Activated naive CD4-positive, alpha-beta T cell treated with anti-CD3 and anti-CD28 coated beads, Interleukin-2, amount 10 ng/mL, durations not matched to agents 7 days and 5 days (primary cell): ENCODE measurements around the gene TBC1D2B.

Experiments used
- CTCF ChIA-PET: fragments of 350-600 bp; sonication (Branson Sonifier 250); formaldehyde crosslinking; loops from one replicate; lab custom pipeline; 2021; ENCODE audit warnings: antibody characterized with exemption; lab: Charles Lee
- DNase-seq: peaks from one replicate; pipeline ENCODE4 v3.0.0-alpha.2; 2020
- H3K27ac Mint-ChIP-seq: one replicate; pipeline ENCODE4 v1.8.0; 2021; ENCODE audit warnings: mild to moderate bottlenecking, moderate library complexity, mixed read lengths
- H3K27me3 Mint-ChIP-seq: one replicate; pipeline ENCODE4 v1.8.0; 2021; ENCODE audit warnings: mild to moderate bottlenecking, mixed read lengths
- H3K36me3 Mint-ChIP-seq: one replicate; pipeline ENCODE4 v1.8.0; 2021; ENCODE audit warnings: mixed read lengths
- H3K4me1 Mint-ChIP-seq: one replicate; pipeline ENCODE4 v1.8.0; 2021; ENCODE audit warnings: mixed read lengths
- H3K4me3 Mint-ChIP-seq: one replicate; pipeline ENCODE4 v1.8.0; 2021; ENCODE audit warnings: mild to moderate bottlenecking, moderate library complexity, mixed read lengths
- H3K9me3 Mint-ChIP-seq: one replicate; pipeline ENCODE4 v1.8.0; 2021; ENCODE audit warnings: mixed read lengths

TBC1D2B gene

GRCh38 chr15:78018445-78018844 is 59.1 kb downstream of the TBC1D2B start:
- CTCF ChIA-PET = interaction anchor here (0.9 to 2.3 kb wide), 6 partner anchors 15 to 177 kb away, joined by 3 to 13 read pairs (median 4); no protein-coding TSS in a partner anchor
- H3K27me3 Mint-ChIP-seq = no peaks in the 10 kb centered on the region
- peaks cover 65% of the 10 kb centered on the region for H3K36me3 Mint-ChIP-seq
- no peak overlapping the region for H3K27ac Mint-ChIP-seq
- DNase-seq = no peak
- peaks cover 25% of the 10 kb centered on the region for H3K4me1 Mint-ChIP-seq
- H3K4me3 Mint-ChIP-seq = no peak overlapping the region
- H3K9me3 Mint-ChIP-seq = no peaks in the 10 kb centered on the region

GRCh38 chr15:78016860-78017259 is 60.7 kb downstream of the TBC1D2B start:
- Mint-ChIP-seq H3K4me1 (peaks cover 23% of the 10 kb centered on the region), H3K27me3 (no peaks in the 10 kb centered on the region), H3K36me3 (peaks cover 72% of the 10 kb centered on the region), H3K9me3 (no peaks in the 10 kb centered on the region), H3K27ac (no peak overlapping the region), H3K4me3 (no peak overlapping the region)
- DNase-seq = no peak
- CTCF ChIA-PET = interaction anchor here (1.0 to 1.5 kb wide), 2 partner anchors 53 to 92 kb away, joined by 3 read pairs; no protein-coding TSS in a partner anchor

- Mint-ChIP-seq H3K4me1 (peaks cover under 1% of the 10 kb centered on the region), H3K27ac (no peak overlapping the region), H3K27me3 (no peaks in the 10 kb centered on the region), H3K9me3 (no peaks in the 10 kb centered on the region), H3K4me3 (no peak overlapping the region), H3K36me3 (peaks cover 67% of the 10 kb centered on the region)
- CTCF ChIA-PET = interaction anchor here (4.3 kb wide), 1 partner anchor 96 kb away, joined by 16 read pairs; no protein-coding TSS in a partner anchor
- DNase-seq = no peak
Measured at GRCh38 chr15:78012643-78013077, 64.9 kb downstream of the TBC1D2B start.

- peaks cover 65% of the 10 kb centered on the region for H3K36me3 Mint-ChIP-seq
Measured at GRCh38 chr15:78010067-78010466, 67.4 kb downstream of the TBC1D2B start.

GRCh38 chr15:78007964-78008886 is 69.3 kb downstream of the TBC1D2B start:
- no peak for DNase-seq
- Mint-ChIP-seq H3K9me3 (no peaks in the 10 kb centered on the region), H3K36me3 (peaks cover 65% of the 10 kb centered on the region), H3K27ac (no peak overlapping the region), H3K27me3 (no peaks in the 10 kb centered on the region), H3K4me3 (no peak overlapping the region), H3K4me1 (no peaks in the 10 kb centered on the region)
- CTCF ChIA-PET = interaction anchor here (0.9 to 3.9 kb wide), 3 partner anchors 99 to 104 kb away, joined by 3 to 21 read pairs (median 6); no protein-coding TSS in a partner anchor

More at GRCh38 chr15:78010067-78010466, 67.4 kb downstream of the TBC1D2B start:
- no peak for DNase-seq
- CTCF ChIA-PET = interaction anchor here (0.9 to 1.8 kb wide), 2 partner anchors 98 to 102 kb away, joined by 3 to 8 read pairs; no protein-coding TSS in a partner anchor
- Mint-ChIP-seq H3K9me3 (no peaks in the 10 kb centered on the region), H3K4me3 (no peak overlapping the region), H3K4me1 (no peaks in the 10 kb centered on the region), H3K27ac (no peak overlapping the region), H3K27me3 (no peaks in the 10 kb centered on the region)

GRCh38 chr15:78007211-78007931 is 70.1 kb downstream of the TBC1D2B start:
- CTCF ChIA-PET = interaction anchor here (1.5 to 3.9 kb wide), 4 partner anchors 13 to 105 kb away, joined by 3 to 21 read pairs (median 4); no protein-coding TSS in a partner anchor
- Mint-ChIP-seq H3K4me1 (no peaks in the 10 kb centered on the region), H3K36me3 (peaks cover 64% of the 10 kb centered on the region), H3K27me3 (no peaks in the 10 kb centered on the region), H3K27ac (peak overlapping the region; percentile 13), H3K4me3 (no peak overlapping the region), H3K9me3 (no peaks in the 10 kb centered on the region)
- DNase-seq = no peak

- H3K9me3 Mint-ChIP-seq = no peaks in the 10 kb centered on the region
- no peak overlapping the region for H3K4me3 Mint-ChIP-seq
- no peak for DNase-seq
- H3K4me1 Mint-ChIP-seq = no peaks in the 10 kb centered on the region
- H3K27ac Mint-ChIP-seq = peak overlapping the region; percentile 49
- peaks cover 62% of the 10 kb centered on the region for H3K36me3 Mint-ChIP-seq
- H3K27me3 Mint-ChIP-seq = no peaks in the 10 kb centered on the region
- CTCF ChIA-PET = interaction anchor here (1.5 to 3.9 kb wide), 4 partner anchors 13 to 106 kb away, joined by 3 to 21 read pairs (median 4); no protein-coding TSS in a partner anchor
Measured at GRCh38 chr15:78006567-78007205, 70.8 kb downstream of the TBC1D2B start.

- Mint-ChIP-seq H3K4me1 (peaks cover 2% of the 10 kb centered on the region), H3K9me3 (no peaks in the 10 kb centered on the region), H3K27me3 (no peaks in the 10 kb centered on the region), H3K27ac (no peak overlapping the region), H3K4me3 (no peak overlapping the region), H3K36me3 (peaks cover 70% of the 10 kb centered on the region)
- no peak for DNase-seq
- CTCF ChIA-PET = interaction anchor here (0.9 to 3.9 kb wide), 4 partner anchors 9 to 191 kb away, joined by 3 to 21 read pairs (median 4); no protein-coding TSS in a partner anchor
Measured at GRCh38 chr15:78004919-78005634, 72.4 kb downstream of the TBC1D2B start.

GRCh38 chr15:78004222-78004727 is 73.2 kb downstream of the TBC1D2B start:
- CTCF ChIA-PET = interaction anchor here (1.5 to 3.9 kb wide), 2 partner anchors 103 to 192 kb away, joined by 3 to 21 read pairs; no protein-coding TSS in a partner anchor
- Mint-ChIP-seq H3K27ac (no peak overlapping the region), H3K4me3 (no peak overlapping the region), H3K4me1 (peaks cover 2% of the 10 kb centered on the region), H3K36me3 (peaks cover 70% of the 10 kb centered on the region), H3K9me3 (no peaks in the 10 kb centered on the region), H3K27me3 (no peaks in the 10 kb centered on the region)
- no peak for DNase-seq

GRCh38 chr15:78003539-78004008 is 73.9 kb downstream of the TBC1D2B start:
- CTCF ChIA-PET = interaction anchor here (0.8 to 1.8 kb wide), 3 partner anchors 7 to 105 kb away, joined by 3 to 14 read pairs (median 7); no protein-coding TSS in a partner anchor
- no peaks in the 10 kb centered on the region for H3K9me3 Mint-ChIP-seq
- no peak for DNase-seq
- no peak overlapping the region for H3K4me3 Mint-ChIP-seq
- peaks cover 64% of the 10 kb centered on the region for H3K36me3 Mint-ChIP-seq
- no peak overlapping the region for H3K27ac Mint-ChIP-seq
- H3K4me1 Mint-ChIP-seq = peaks cover 2% of the 10 kb centered on the region
- H3K27me3 Mint-ChIP-seq = no peaks in the 10 kb centered on the region

GRCh38 chr15:78002996-78003395 is 74.5 kb downstream of the TBC1D2B start:
- Mint-ChIP-seq H3K36me3 (peaks cover 61% of the 10 kb centered on the region), H3K27me3 (no peaks in the 10 kb centered on the region), H3K27ac (no peak overlapping the region), H3K4me3 (no peak overlapping the region), H3K4me1 (peaks cover 2% of the 10 kb centered on the region), H3K9me3 (no peaks in the 10 kb centered on the region)
- DNase-seq = no peak
- CTCF ChIA-PET = interaction anchor here (0.8 to 1.8 kb wide), 4 partner anchors 8 to 106 kb away, joined by 3 to 14 read pairs (median 5); no protein-coding TSS in a partner anchor

- DNase-seq = no peak
- Mint-ChIP-seq H3K4me1 (peaks cover 2% of the 10 kb centered on the region), H3K27me3 (no peaks in the 10 kb centered on the region), H3K4me3 (no peak overlapping the region), H3K9me3 (no peaks in the 10 kb centered on the region), H3K36me3 (peaks cover 56% of the 10 kb centered on the region), H3K27ac (peak overlapping the region; percentile 2)
- CTCF ChIA-PET = interaction anchor here (1.8 to 4.0 kb wide), 2 partner anchors 104 to 106 kb away, joined by 7 to 51 read pairs; no protein-coding TSS in a partner anchor
Measured at GRCh38 chr15:78001656-78002055, 75.9 kb downstream of the TBC1D2B start.
